NCI-H2081 treated with DMSO at 0.1 percent for 48 hours (cell line): ENCODE measurements around the gene SELP.
"Not testable (repeated sequence)": the region's sequence is repeated elsewhere in the genome, so short reads cannot be mapped to it uniquely, and the experiment has no call there.

Experiments
- DNase-seq: peaks from one replicate; lab custom pipeline; 2025; lab: John Stamatoyannopoulos, UW

Gene SELP

GRCh38 chr1:169630006-169630405, at the start of gene SELP:
Gene SELP (minus strand): TSS chr1:169630124. CDS start chr1:169630074, 50 bp downstream.
- no peak for DNase-seq

DNA sequence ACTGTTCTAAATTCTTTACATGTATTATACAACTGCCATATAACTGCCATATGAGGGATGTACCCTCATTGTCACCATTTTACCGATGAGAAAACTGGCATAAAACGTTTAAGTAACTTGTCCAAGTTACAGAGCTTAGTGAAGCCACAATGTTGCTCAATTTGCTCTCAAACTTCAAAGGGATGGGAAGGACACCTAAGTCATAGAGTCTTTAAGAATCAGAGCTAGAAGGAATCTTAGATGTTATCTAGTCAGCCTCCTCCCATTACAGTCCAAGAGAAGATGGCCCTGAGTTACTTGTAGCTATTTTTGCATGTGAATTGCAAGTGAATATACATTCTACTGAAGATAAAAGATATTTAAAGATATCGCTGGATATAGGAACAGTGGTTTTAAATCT, 49.8 kb upstream of the SELP start:
- no peak for DNase-seq

- DNase-seq = no peak
These were observed 46.1 kb upstream of the SELP start for GRCh38 chr1:169676001-169676400.

- no peak for DNase-seq
These were observed 40.9 kb upstream of the SELP start for GRCh38 chr1:169670836-169671235.

- DNase-seq = not testable (repeated sequence)
These were observed 40.3 kb upstream of the SELP start for GRCh38 chr1:169670244-169670643.

- not testable (repeated sequence) for DNase-seq
These were observed 38.0 kb upstream of the SELP start for GRCh38 chr1:169667699-169668596.

DNA sequence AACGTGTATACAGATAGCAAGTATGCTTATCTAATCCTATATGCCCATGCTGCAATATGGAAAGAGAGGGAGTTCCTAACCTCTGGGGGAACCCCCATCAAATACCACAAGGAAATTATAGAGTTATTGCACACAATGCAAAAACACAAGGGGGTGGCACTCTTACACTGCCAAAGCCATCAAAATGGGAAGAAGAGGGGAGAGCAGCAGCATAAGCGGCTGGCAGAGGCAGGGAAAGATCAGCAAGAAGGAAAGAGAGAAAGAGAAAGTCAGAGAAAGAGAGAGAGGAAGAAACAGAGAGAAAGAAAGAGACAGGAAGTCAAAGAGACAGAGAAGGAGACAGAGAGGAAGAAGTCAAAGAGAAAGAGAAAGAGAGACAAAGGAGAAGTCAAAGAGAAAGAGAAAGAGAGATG, 37.3 kb upstream of the SELP start:
- DNase-seq = not testable (repeated sequence)

GRCh38 chr1:169662680-169663079, 32.8 kb upstream of the SELP start:
- not testable (repeated sequence) for DNase-seq

GRCh38 chr1:169661066-169661465, 31.1 kb upstream of the SELP start:
- not testable (repeated sequence) for DNase-seq

DNA sequence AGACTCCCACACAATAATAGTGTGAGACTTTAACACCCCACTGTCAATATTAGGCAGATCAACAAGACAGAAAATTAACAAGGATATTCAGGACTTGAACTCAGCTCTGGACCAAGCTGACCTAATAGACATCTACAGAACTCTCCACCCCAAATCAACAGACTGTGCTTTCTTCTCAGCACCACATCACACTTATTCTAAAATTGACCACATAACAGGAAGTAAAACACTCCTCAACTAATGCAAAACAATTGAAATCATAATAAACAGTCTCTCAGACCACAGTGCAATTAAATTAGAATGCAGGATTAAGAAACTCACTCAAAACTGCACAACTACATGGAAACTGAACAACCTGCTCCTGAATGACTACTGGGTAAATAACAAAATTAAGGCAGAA, 28.9 kb upstream of the SELP start:
- not testable (repeated sequence) for DNase-seq

DNA sequence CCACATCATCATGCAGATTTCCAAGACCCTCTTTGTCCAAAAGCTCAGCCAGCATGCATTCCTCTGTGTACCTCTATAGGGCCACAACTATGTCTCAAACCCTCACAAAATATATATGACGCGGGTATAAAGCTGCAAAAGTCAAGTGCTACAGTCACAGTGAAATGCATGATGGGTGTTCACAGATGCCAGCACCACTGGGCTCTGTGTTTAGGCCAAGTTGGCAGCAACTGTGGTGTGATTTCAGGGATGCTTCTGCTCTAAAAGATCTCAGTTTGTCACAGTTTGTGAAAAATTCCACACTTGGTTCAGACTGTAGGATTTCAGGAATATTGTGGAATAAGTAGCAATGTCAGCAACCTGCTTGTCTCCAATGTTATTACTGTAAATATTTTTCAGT, 23.9 kb upstream of the SELP start:
- no peak for DNase-seq

DNA sequence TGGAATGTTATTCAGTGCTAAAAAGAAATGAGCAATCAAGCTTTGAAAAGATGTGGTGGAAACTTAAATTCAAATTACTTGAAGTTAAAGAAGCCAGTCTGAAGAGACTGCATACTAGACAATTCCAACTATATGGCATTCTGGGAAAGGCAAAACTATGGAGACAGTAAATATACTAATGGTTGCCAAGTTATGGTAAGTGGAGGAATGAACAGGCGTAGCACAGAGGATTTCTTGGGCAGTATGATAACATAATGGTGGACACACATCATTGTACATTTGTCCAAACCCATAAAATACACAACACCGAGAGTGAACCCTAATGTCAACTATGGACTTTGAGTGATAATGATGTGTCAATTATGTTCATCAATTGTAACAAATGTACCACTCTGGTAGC, 21.1 kb upstream of the SELP start:
- no peak for DNase-seq

- DNase-seq = no peak
These were observed 20.6 kb upstream of the SELP start for GRCh38 chr1:169650551-169650950.

DNA sequence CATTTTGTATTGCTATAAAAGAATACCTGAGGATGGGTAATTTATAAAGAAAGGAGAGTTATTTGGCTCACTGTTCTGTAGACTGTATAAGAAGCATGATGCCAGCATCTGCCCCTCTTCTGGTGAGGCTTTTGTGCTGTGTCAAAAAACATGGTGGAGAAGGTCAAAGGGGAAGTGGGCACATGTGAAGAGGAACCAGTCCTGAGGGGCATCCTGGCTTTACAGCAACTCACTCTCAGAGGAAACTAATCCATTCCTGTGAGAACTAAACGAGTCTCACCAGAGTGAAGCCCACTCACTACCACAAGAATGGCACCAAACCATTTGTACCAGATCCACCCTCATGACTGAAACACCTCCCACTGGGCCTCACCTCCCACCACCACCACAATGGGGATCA, 18.8 kb upstream of the SELP start:
- no peak for DNase-seq

- DNase-seq = no peak
These were observed 18.3 kb upstream of the SELP start for GRCh38 chr1:169648187-169648586.

- no peak for DNase-seq
These were observed 17.6 kb upstream of the SELP start for GRCh38 chr1:169647512-169647911.

DNA sequence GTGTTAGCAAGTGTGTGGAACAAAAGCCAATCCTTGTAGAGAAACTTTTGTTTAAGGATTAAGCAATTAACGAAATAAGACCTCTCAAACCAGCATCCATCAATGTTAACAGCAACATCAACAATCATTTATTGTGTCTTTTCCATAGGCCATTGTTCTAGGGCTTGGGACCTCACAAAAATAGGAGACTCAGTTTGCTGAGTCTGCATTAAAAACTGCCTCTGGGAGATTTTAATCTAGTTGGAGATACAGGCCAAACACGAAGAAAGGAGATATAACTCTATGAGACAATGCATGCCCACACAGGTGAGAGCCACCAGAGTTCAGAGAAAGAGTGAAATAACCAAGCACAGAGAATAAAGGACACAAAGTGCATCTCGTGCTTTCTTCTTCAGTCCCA, 14.4 kb upstream of the SELP start:
- no peak for DNase-seq

DNA sequence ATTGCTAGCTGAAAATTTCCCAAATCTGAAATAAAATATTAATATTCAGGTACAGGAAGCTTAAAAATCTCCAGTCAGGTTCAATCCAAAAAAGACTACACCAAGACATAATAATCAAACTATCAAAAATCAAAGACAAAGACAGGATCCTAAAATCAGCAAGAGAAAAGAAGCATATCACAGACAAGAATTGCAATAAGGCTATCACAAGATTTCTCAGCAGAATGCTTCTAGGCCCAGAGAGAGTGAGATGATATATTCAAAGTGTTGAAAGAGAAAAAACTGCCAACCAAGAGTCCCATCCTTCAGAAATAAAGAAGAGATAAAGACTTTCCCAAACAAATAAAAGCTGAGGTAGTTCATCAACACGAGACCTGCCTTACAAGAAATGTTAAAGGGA, 5.0 kb upstream of the SELP start:
- DNase-seq = no peak

DNA sequence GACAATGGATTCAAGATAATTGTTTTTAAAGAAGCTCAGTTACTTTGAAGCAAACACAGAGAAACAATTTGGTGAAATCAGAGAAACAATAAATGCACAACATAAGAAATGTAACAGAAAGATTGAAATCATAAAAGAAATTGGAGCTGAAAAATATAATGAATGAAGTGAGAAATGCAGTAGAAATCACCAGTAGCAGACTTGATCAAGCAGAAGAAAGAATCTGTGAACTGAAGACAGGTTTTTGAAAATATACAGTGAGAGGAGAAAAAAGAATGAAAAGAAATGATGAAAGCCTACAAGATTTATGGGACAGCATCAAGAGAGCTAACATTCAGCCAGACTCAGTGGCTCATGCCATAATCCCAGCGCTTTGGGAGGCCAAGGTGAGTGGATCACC, 4.2 kb upstream of the SELP start:
- no peak for DNase-seq

- DNase-seq = no peak
These were observed 1.3 kb upstream of the SELP start for GRCh38 chr1:169631249-169631648.

GRCh38 chr1:169624912-169625311, 5.0 kb downstream of the SELP start:
- no peak for DNase-seq

GRCh38 chr1:169624122-169624521, 5.8 kb downstream of the SELP start:
- DNase-seq = no peak

DNA sequence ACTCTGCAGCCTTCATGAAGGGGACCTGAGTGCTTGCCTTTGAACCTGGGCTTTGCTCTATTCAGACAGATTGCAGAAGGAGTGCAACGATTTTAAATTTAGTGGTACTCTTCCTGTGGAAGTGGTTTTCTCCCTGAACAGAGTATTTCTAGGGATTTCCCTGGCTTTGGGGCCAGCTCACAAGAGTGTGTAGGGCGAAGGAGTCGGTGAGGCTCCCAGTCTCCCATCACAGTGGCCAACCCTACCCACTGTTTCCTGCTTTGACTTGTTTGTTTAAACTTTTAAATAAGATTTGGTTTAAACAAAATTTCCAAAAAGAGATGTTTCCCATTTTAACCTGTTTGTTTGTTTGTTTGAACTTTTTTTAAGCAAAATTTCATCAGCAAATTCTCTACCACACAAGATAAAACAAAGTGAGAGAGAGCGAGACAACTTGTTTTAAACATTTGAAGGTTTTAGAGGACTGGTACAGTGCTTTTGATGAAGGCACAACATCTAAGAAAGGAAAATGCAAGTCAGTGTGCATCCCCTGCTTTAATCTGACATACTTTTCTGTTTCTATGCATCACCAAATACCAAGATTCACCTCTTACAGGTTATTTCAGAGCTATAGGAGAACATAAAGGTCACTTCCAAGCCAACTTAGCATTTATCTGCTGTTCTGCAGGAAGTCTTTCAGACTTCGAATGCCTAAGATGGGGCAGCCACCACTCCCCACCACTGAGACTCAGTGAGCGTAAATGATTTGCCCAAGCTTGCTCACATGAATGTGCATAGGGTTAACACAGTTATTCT, 6.6 kb downstream of the SELP start:
- DNase-seq = no peak
